Loucy (cell line): Measurements from ENCODE around the gene CYTL1.

ENCODE experiments used
- CTCF ChIP-seq: fragments of 200-600 bp; sonication (generic); conservative IDR thresholded peaks from 2 replicates; pipeline ENCODE4 v1.5.1; 2014; ENCODE audit warnings: mild to moderate bottlenecking, antibody characterized with exemption, low read length
- EZH2phosphoT487 ChIP-seq: fragments of 200-600 bp; IDR thresholded peaks from 2 replicates; pipeline ENCODE4 v1.6.1; 2018; ENCODE audit warnings: antibody characterized with exemption, mild to moderate bottlenecking, moderate library complexity, borderline replicate concordance

- TF ChIP-seq CTCF (0 out of 2 replicates have a peak, but pooled peaks have one; percentile 10), EZH2phosphoT487 (no peak)
Measured at GRCh38 chr4:4985844-4986243, 33.4 kb downstream of the CYTL1 start.
